Sigmoid colon (tissue), 7 donors: Measurements from ENCODE around the gene FTO. TPM values are rescaled to one million over a fixed set of nuclear protein-coding genes. Genes with fewer than 3 reads are reported as not detected.

Experiments
- DNase-seq: peaks from one replicate; pipeline ENCODE4 v3.0.0-alpha.2; 2019
- H3K27ac ChIP-seq, 4 donors: fragments of 200-600 bp; sonication (generic); one replicate each; pipeline ENCODE4 v1.5.1; 2016 to 2019; ENCODE audit warnings: mild to moderate bottlenecking in 1 of 4
- H3K27me3 ChIP-seq, 3 donors: fragments of 200-600 bp; sonication (generic); one replicate each; pipeline ENCODE4 v1.5.1; 2019; ENCODE audit warnings: mild to moderate bottlenecking in 1 of 3
- H3K36me3 ChIP-seq, 4 donors: fragments of 200-600 bp; sonication (generic); one replicate each; pipeline ENCODE4 v1.5.1; 2016 to 2019
- H3K4me1 ChIP-seq, 4 donors: fragments of 200-600 bp; sonication (generic); one replicate each; pipeline ENCODE4 v1.5.1; 2017 to 2019
- H3K4me3 ChIP-seq, 4 donors: fragments of 200-600 bp; sonication (generic); one replicate each; pipeline ENCODE4 v1.5.1; 2017 to 2019; ENCODE audit warnings: mild to moderate bottlenecking in 2 of 4, moderate library complexity in 1 of 4
- H3K9me3 ChIP-seq, 4 donors: fragments of 200-600 bp in 3 of 4; sonication (generic) in 3 of 4; one replicate each; pipeline versions ENCODE4 v1.5.1 to v1.6.1; 2013 to 2019
- EP300 ChIP-seq, 4 donors: sonication (generic); formaldehyde crosslinking; IDR thresholded peaks; one replicate each; pipeline ENCODE4 v1.6.1; 2017; ENCODE audit warnings: antibody characterized with exemption in 4 of 4
- POLR2A ChIP-seq, 2 donors: fragments of 450-650 bp; IDR thresholded peaks; one replicate each; pipeline ENCODE4 v1.6.1; 2016; ENCODE audit warnings: antibody characterized with exemption in 2 of 2, mild to moderate bottlenecking in 2 of 2, moderate library complexity in 2 of 2
- POLR2AphosphoS5 ChIP-seq, 4 donors: sonication (generic); formaldehyde crosslinking; IDR thresholded peaks; one replicate each; pipeline ENCODE4 v1.6.1; 2017; ENCODE audit warnings: antibody characterized with exemption in 4 of 4
- WGBS, 2 donors: extraction: QIAGEN DNeasy Blood & Tissue Kit; methylation state at CpG; one replicate each; pipeline ENCODE4 v1.1.7; 2013; 5-methylcytosine and 5-hydroxymethylcytosine counted together
- intact Hi-C: fragments of 100-400 bp; cut with DNase I; formaldehyde crosslinking; loops from one replicate; pipeline ENCODE4 v1.15.1; 2023
- polyA plus RNA-seq, 3 donors: library from polyadenylated mRNA; stranded (reverse); fragments of 200-250 nt; gene quantifications; one replicate each; pipeline ENCODE4 v1.2.3, GENCODE V29; 2013
- total RNA-seq, 4 donors: library from RNA; depleted of rRNA; stranded (reverse); fragments of >200 nt; gene quantifications; one replicate each; pipeline ENCODE4 v1.1.0, GENCODE V29; 2016
- TF ChIP-seq, protein P1 (sequence below), 4 experiments: fragments of 450-650 bp in 3 of 4; fragments of 200-600 bp in 1 of 4; IDR thresholded peaks; one replicate each; pipeline ENCODE4 v1.5.1; 2016 to 2019; ENCODE audit warnings: antibody characterized with exemption in 4 of 4, mild to moderate bottlenecking in 3 of 4, moderate library complexity in 2 of 4
- donor health status: healthy with polysubstance abuse.
- donor health status: Bipolar disorder and iron deficiency.
- donor health status: healthy.

Gene FTO
- total and polyA plus RNA-seq, 7 donors: 9.9 to 97.2 (median 77.8) TPM

- no peaks in the 10 kb centered on the region for H3K9me3 ChIP-seq
- no peak for DNase-seq
- WGBS, 2 donors: 4 to 18% methylated on average over 6 of the region's 6 CpGs
- no peaks in the 10 kb centered on the region for H3K27me3 ChIP-seq
- intact Hi-C loops: loop anchor here (5.0 kb wide), 1 partner anchor 202 kb away; the partner anchor contains the start of gene AKTIP
- peak overlapping the region; percentile 49 to 81 (median 74) for H3K4me3 ChIP-seq
- peak overlapping the region; percentile 71 to 79 (median 73) for H3K27ac ChIP-seq
- H3K4me1 ChIP-seq: peaks cover 0 to 28% (median 14%) of the 10 kb centered on the region in 4 donors
- TF ChIP-seq POLR2AphosphoS5 (IDR thresholded peaks at IDR 0.05) (no peak), POLR2A (IDR thresholded peaks at IDR 0.05) (no peak), EP300 (IDR thresholded peaks at IDR 0.05) (no peak)
- TF ChIP-seq, protein P1, sequence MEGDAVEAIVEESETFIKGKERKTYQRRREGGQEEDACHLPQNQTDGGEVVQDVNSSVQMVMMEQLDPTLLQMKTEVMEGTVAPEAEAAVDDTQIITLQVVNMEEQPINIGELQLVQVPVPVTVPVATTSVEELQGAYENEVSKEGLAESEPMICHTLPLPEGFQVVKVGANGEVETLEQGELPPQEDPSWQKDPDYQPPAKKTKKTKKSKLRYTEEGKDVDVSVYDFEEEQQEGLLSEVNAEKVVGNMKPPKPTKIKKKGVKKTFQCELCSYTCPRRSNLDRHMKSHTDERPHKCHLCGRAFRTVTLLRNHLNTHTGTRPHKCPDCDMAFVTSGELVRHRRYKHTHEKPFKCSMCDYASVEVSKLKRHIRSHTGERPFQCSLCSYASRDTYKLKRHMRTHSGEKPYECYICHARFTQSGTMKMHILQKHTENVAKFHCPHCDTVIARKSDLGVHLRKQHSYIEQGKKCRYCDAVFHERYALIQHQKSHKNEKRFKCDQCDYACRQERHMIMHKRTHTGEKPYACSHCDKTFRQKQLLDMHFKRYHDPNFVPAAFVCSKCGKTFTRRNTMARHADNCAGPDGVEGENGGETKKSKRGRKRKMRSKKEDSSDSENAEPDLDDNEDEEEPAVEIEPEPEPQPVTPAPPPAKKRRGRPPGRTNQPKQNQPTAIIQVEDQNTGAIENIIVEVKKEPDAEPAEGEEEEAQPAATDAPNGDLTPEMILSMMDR (IDR thresholded peaks at IDR 0.05): no peak
- no peaks in the 10 kb centered on the region for H3K36me3 ChIP-seq
These were observed 473 bp downstream of the FTO start for GRCh38 chr16:53704445-53704813.

DNA sequence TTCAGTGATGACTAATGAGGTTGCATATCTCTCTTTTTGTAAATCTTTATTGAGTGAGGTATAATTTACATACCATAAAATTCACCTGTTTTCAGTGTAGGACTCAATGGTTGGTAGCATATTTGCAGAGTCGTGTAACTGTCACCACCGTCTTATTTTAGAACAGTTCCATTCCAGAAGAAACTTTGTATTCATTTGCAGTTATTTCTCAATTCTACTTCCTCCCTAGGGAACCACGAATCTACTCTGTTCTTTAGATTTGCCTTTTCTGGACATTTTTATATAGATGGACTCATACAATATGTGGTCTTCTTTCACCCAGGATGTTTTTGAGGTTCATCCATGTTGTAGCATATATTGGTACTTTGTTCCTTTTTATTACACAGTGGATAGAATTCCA lies 3.7 kb downstream of the FTO start:
- DNase-seq: no peak
- Histone ChIP-seq H3K4me3 (no peak overlapping the region), H3K27me3 (no peaks in the 10 kb centered on the region), H3K27ac (no peak overlapping the region), H3K9me3 (no peaks in the 10 kb centered on the region), H3K36me3 (no peaks in the 10 kb centered on the region), H3K4me1 (peaks cover 0 to 31% (median 15%) of the 10 kb centered on the region in 4 donors)
- TF ChIP-seq POLR2A (IDR thresholded peaks at IDR 0.05): no peak
- TF ChIP-seq, protein P1 (IDR thresholded peaks at IDR 0.05): no peak
- TF ChIP-seq EP300 (IDR thresholded peaks at IDR 0.05): no peak
- no peak for TF ChIP-seq POLR2AphosphoS5 (IDR thresholded peaks at IDR 0.05)
- 56 to 73% methylated on average over 3 of the region's 3 CpGs for WGBS, 2 donors
- intact Hi-C loops: no loop called here

GRCh38 chr16:53708490-53708889 lies 4.5 kb downstream of the FTO start:
- Histone ChIP-seq H3K27ac (no peak overlapping the region), H3K4me3 (no peak overlapping the region), H3K27me3 (no peaks in the 10 kb centered on the region), H3K36me3 (no peaks in the 10 kb centered on the region), H3K9me3 (no peaks in the 10 kb centered on the region), H3K4me1 (peaks cover 0 to 29% (median 18%) of the 10 kb centered on the region in 4 donors)
- TF ChIP-seq, protein P1 (IDR thresholded peaks at IDR 0.05): no peak
- TF ChIP-seq POLR2A (IDR thresholded peaks at IDR 0.05): no peak
- no peak for TF ChIP-seq EP300 (IDR thresholded peaks at IDR 0.05)
- TF ChIP-seq POLR2AphosphoS5 (IDR thresholded peaks at IDR 0.05): no peak
- intact Hi-C loops: no loop called here
- 92% methylated on average over 2 of the region's 2 CpGs for WGBS, 2 donors
- DNase-seq: no peak

GRCh38 chr16:53711390-53711789 lies 7.4 kb downstream of the FTO start:
- no peak for TF ChIP-seq EP300 (IDR thresholded peaks at IDR 0.05)
- TF ChIP-seq, protein P1 (IDR thresholded peaks at IDR 0.05): no peak
- TF ChIP-seq POLR2A (IDR thresholded peaks at IDR 0.05): no peak
- no peak for TF ChIP-seq POLR2AphosphoS5 (IDR thresholded peaks at IDR 0.05)
- WGBS, 2 donors: 94 to 96% methylated on average over 3 of the region's 3 CpGs
- Histone ChIP-seq H3K4me1 (peaks cover 0 to 37% (median 30%) of the 10 kb centered on the region in 4 donors), H3K4me3 (no peak overlapping the region), H3K27ac (no peak overlapping the region), H3K9me3 (no peaks in the 10 kb centered on the region), H3K27me3 (no peaks in the 10 kb centered on the region), H3K36me3 (no peaks in the 10 kb centered on the region)
- intact Hi-C loops: no loop called here
- DNase-seq: no peak

- Histone ChIP-seq H3K4me1 (peaks cover 0 to 37% (median 30%) of the 10 kb centered on the region in 4 donors), H3K9me3 (no peaks in the 10 kb centered on the region), H3K27ac (no peak overlapping the region), H3K27me3 (no peaks in the 10 kb centered on the region), H3K36me3 (no peaks in the 10 kb centered on the region), H3K4me3 (no peak overlapping the region)
- TF ChIP-seq EP300 (IDR thresholded peaks at IDR 0.05) (no peak), POLR2A (IDR thresholded peaks at IDR 0.05) (no peak), POLR2AphosphoS5 (IDR thresholded peaks at IDR 0.05) (no peak)
- 91 to 92% methylated on average over 2 of the region's 2 CpGs for WGBS, 2 donors
- intact Hi-C loops: no loop called here
- DNase-seq: no peak
These were observed 8.1 kb downstream of the FTO start for GRCh38 chr16:53712065-53712464.
